H7 (cell line): Measurements from ENCODE around the gene TAF15. TPM values are rescaled to one million over a fixed set of nuclear protein-coding genes. Genes with fewer than 3 reads are reported as not detected.

Experiments used
- DNase-seq: peaks from one replicate; pipeline ENCODE4 v3.0.0; 2012
- H3K27me3 ChIP-seq: 2 replicates; pipeline ENCODE4 v1.6.0; 2011; ENCODE audit warnings: mild to moderate bottlenecking, low read length; ENCODE audit not compliant: control insufficient read depth, insufficient read depth
- H3K36me3 ChIP-seq: replicated peaks from 2 replicates; pipeline ENCODE4 v1.5.1; 2011; ENCODE audit warnings: low read length; ENCODE audit not compliant: control insufficient read depth, insufficient read depth
- H3K4me3 ChIP-seq: 2 replicates; pipeline ENCODE4 v1.5.1; 2011; ENCODE audit warnings: low read depth, mild to moderate bottlenecking, control low read depth, low read length, moderate library complexity; ENCODE audit not compliant: insufficient read depth
- total RNA-seq: library from RNA; depleted of rRNA; stranded (reverse); fragments of >200 nt; shearing (Covaris generic); gene quantifications from 2 replicates; pipeline ENCODE4 v1.2.3, GENCODE V29; 2014

Gene TAF15
- total RNA-seq, 1 experiment from 2014 or later, result 20.2 TPM

GRCh38 chr17:35773679-35774425, 35.4 kb upstream of the TAF15 start:
- DNase-seq, result no peak
- H3K27me3 ChIP-seq, result no peaks in the 10 kb centered on the region
- H3K4me3 ChIP-seq, result no peak overlapping the region
- no peaks in the 10 kb centered on the region for H3K36me3 ChIP-seq

- Histone ChIP-seq H3K4me3 (no peak overlapping the region), H3K36me3 (no peaks in the 10 kb centered on the region), H3K27me3 (no peaks in the 10 kb centered on the region)
- no peak for DNase-seq
Observed at GRCh38 chr17:35774499-35774898, 34.8 kb upstream of the TAF15 start.

- H3K36me3 ChIP-seq, result no peaks in the 10 kb centered on the region
- H3K4me3 ChIP-seq, result no peak overlapping the region
Observed at GRCh38 chr17:35775039-35775438, 34.2 kb upstream of the TAF15 start.

GRCh38 chr17:35775583-35775982, 33.7 kb upstream of the TAF15 start:
- no peaks in the 10 kb centered on the region for H3K27me3 ChIP-seq
- DNase-seq, result no peak
- H3K36me3 ChIP-seq, result no peaks in the 10 kb centered on the region
- H3K4me3 ChIP-seq, result no peak overlapping the region

More at GRCh38 chr17:35775039-35775438, 34.2 kb upstream of the TAF15 start:
- no peaks in the 10 kb centered on the region for H3K27me3 ChIP-seq
- DNase-seq, result no peak

GRCh38 chr17:35778641-35779196, 30.6 kb upstream of the TAF15 start:
- no peaks in the 10 kb centered on the region for H3K36me3 ChIP-seq
- no peaks in the 10 kb centered on the region for H3K27me3 ChIP-seq
- no peak for DNase-seq
- H3K4me3 ChIP-seq, result no peak overlapping the region

GRCh38 chr17:35780950-35781349, 28.3 kb upstream of the TAF15 start:
- Histone ChIP-seq H3K36me3 (no peaks in the 10 kb centered on the region), H3K27me3 (no peaks in the 10 kb centered on the region), H3K4me3 (no peak overlapping the region)
- no peak for DNase-seq

GRCh38 chr17:35784895-35785294, 24.4 kb upstream of the TAF15 start:
- no peak for DNase-seq
- H3K36me3 ChIP-seq, result no peaks in the 10 kb centered on the region
- no peak overlapping the region for H3K4me3 ChIP-seq
- H3K27me3 ChIP-seq, result no peaks in the 10 kb centered on the region

- no peak overlapping the region for H3K4me3 ChIP-seq
- no peaks in the 10 kb centered on the region; the same call in 1 of the 2 replicates for H3K27me3 ChIP-seq
- H3K36me3 ChIP-seq, result no peaks in the 10 kb centered on the region
- no peak for DNase-seq
Observed at GRCh38 chr17:35786941-35787432, 22.3 kb upstream of the TAF15 start.

- H3K27me3 ChIP-seq, result peaks cover 14% of the 10 kb centered on the region
- H3K4me3 ChIP-seq, result no peak overlapping the region
- H3K36me3 ChIP-seq, result no peaks in the 10 kb centered on the region
- no peak for DNase-seq
Observed at GRCh38 chr17:35788477-35789368, 20.6 kb upstream of the TAF15 start.

- no peak overlapping the region for H3K4me3 ChIP-seq
- DNase-seq, result no peak
- H3K27me3 ChIP-seq, result peaks cover 35% of the 10 kb centered on the region
- no peaks in the 10 kb centered on the region for H3K36me3 ChIP-seq
Observed at GRCh38 chr17:35790841-35791240, 18.4 kb upstream of the TAF15 start.

GRCh38 chr17:35791681-35792350, 17.5 kb upstream of the TAF15 start:
- Histone ChIP-seq H3K27me3 (peaks cover 45% of the 10 kb centered on the region), H3K36me3 (no peaks in the 10 kb centered on the region), H3K4me3 (no peak overlapping the region)
- DNase-seq, result no peak

GRCh38 chr17:35793257-35793656, 16.0 kb upstream of the TAF15 start:
- DNase-seq, result no peak
- H3K36me3 ChIP-seq, result no peaks in the 10 kb centered on the region
- H3K27me3 ChIP-seq, result peaks cover 57% of the 10 kb centered on the region
- no peak overlapping the region for H3K4me3 ChIP-seq

- no peaks in the 10 kb centered on the region for H3K36me3 ChIP-seq
Observed at GRCh38 chr17:35795007-35795870, 14.0 kb upstream of the TAF15 start, which contains the start of gene MMP28. TSS of gene MMP28 (minus strand) at chr17:35795641. CDS start at chr17:35795377, 264 bp downstream.

More at GRCh38 chr17:35795007-35795870, 14.0 kb upstream of the TAF15 start, which contains the start of gene MMP28:
- DNase-seq, result peak; percentile 91
- Histone ChIP-seq H3K4me3 (peak within 1 kb of the TSS; percentile 50), H3K27me3 (peaks cover 60% of the 10 kb centered on the region)
